C4-2B (cell line): Measurements from ENCODE around the gene PDE4A.

Experiments
- CTCF ChIP-seq: fragments of 450-650 bp; conservative IDR thresholded peaks from 2 replicates; pipeline ENCODE4 v1.5.1; 2017; ENCODE audit warnings: mild to moderate bottlenecking
- ZFX ChIP-seq: fragments of 450-650 bp; IDR thresholded peaks from 2 replicates; pipeline ENCODE4 v1.6.1; 2017

- no peak for TF ChIP-seq CTCF
- TF ChIP-seq ZFX = no peak
Measured at GRCh38 chr19:10418235-10418484, 2.2 kb upstream of the PDE4A start.
